Measurements from ENCODE around the gene DCAF17.
"Not testable (repeated sequence)": the region's sequence is repeated elsewhere in the genome, so short reads cannot be mapped to it uniquely, and the experiment has no call there.

The DCAF17 gene

DNA sequence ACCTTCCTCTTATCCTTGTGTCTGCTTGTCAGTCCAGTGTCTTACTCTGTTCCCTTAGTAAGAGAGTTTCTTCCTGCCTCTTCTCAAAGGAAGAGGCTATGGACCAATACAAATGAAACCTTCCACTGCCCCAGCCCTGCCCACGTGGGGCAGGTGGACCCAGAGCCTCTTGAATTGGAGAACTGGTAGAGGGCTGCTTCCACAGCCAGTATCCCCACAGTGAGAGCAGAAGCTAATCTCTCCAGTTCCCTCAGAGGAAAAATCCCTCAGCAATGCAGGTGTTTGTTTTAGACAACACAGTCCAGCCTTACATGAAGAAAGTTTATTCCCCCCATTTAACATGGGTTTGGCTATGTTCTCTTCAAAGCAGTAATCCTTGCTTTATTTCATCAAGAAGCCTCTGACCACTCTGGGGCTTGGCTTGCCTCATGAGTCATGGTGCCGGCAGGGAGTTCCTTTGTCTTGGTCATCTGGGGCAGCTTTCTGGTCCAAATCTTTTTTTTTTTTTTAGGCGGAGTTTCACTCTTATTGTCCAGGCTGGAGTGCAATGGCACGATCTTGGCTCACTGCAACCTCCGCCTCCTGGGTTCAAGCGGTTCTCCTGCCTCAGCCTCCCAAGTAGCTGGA is 81.8 kb downstream of the DCAF17 start:
- DNase-seq = no peak

DNA sequence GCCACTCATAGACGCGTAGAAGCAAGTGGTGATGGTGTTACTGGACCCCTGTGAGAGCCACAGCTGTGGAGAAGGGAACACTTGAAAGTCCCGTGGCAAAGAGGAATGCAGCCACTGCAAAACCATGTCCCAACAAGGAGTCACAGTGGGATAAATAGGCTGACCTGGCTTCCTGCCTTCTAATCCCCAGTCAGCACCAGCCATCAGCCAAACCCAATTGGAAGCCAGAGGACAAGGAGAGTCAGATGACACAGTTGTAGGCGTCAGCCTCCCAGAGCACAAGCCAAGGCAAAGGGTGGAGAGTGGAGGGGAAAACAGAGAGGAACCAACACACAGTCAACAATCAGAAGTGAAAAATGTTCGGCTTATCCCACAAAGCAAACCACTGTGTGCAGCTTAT is 82.8 kb downstream of the DCAF17 start:
- DNase-seq = no peak

DNA sequence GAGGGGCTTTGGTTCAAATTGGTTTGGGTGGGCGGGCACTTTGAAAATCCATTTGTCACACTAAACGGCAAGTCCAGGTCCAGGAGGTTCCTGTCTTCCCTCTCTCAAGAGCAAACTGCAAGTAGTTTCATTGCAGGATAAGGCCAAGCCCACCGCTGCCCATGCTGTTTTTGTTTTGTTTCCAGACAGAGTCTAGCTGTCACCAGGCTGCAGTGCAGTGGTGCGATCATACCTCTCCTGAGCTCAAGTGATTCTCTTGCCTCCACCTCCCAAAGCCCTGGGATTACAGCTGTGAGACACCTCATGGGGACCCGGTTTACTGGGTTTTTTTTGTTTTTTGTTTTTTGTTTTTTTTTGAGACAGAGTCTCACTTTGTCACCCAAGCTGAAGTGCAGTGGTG is 86.4 kb downstream of the DCAF17 start:
- no peak for DNase-seq

DNA sequence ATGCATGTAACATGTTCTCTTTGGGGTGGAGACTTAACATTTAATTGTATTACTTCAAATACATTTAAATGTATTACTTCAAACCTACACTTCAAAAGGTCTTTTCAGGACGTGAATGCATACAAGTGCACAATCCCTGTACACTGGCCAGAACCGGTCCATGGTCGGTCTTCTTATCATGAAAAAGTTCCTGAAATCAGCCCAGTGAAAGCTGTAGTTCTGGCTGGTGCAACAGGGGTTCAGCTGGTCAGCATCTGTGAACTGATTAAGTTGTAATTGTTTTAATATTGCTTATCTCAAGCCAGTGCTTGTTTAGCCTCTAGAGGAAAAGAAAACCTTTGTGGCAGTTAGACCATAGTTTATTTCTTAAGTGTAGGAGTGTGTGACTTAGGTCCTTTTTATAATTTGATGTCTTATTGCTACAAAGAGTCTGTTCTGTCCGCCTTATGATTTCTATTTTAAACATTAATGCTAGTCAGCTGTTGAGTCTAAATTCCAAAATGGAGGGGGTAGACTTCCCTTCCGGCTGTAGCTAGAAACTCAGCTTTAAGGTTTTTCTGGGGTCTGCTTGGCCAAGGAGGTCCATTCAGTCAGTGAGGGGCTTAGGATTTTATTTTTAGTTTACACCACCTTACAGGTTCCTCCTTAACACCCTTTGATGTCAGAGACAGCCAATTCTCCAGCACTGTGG is 87.5 kb downstream of the DCAF17 start:
- DNase-seq = no peak

DNA sequence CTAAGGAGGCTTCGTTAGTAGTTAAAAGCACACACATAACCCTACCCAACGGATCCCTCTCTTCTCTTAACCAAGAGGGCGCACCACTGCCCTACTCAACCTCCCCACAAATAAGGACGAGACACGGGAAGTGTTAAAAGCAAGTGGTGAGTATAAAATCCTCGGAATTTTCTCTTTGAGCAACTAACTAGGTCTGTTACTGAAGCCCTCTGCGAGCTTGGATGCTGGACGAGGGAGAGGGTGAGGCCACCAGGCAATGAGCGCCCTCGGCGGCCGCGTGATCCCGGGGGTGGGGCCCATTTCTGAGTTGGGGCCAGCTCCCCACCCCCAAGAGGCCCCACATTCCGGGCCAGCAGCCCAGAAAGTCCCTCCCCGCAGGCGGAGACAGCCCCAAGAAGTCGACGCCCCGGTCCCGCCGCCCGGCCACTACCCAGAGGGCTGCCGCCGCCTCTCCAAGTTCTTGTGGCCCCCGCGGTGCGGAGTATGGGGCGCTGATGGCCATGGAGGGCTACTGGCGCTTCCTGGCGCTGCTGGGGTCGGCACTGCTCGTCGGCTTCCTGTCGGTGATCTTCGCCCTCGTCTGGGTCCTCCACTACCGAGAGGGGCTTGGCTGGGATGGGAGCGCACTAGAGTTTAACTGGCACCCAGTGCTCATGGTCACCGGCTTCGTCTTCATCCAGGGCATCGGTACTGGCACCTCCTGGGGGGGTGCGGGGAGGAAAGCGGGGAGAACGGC is 88.2 kb downstream of the DCAF17 start, which contains the start of gene CYBRD1:
TSS of gene CYBRD1 (plus strand) at position 423 of the 736 bp plus-strand sequence. CDS start at position 495, 72 bp downstream.
- DNase-seq = no peak

DNA sequence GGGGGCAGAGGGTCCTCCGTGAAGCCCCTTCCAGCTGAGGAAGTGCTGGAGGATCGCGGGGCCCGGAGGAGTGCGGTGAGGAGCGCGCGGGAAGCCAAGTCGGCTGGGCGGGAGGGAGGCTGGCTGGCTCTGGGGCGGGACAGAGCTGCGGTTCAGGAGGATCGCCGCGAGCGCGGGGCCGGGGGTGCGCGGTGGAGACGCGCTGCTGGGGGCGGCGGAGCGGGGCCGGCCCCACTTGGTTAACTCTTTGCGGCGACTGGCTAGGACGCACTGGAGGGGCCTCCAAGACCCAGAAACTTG is 88.7 kb downstream of the DCAF17 start:
- no peak for DNase-seq

DNA sequence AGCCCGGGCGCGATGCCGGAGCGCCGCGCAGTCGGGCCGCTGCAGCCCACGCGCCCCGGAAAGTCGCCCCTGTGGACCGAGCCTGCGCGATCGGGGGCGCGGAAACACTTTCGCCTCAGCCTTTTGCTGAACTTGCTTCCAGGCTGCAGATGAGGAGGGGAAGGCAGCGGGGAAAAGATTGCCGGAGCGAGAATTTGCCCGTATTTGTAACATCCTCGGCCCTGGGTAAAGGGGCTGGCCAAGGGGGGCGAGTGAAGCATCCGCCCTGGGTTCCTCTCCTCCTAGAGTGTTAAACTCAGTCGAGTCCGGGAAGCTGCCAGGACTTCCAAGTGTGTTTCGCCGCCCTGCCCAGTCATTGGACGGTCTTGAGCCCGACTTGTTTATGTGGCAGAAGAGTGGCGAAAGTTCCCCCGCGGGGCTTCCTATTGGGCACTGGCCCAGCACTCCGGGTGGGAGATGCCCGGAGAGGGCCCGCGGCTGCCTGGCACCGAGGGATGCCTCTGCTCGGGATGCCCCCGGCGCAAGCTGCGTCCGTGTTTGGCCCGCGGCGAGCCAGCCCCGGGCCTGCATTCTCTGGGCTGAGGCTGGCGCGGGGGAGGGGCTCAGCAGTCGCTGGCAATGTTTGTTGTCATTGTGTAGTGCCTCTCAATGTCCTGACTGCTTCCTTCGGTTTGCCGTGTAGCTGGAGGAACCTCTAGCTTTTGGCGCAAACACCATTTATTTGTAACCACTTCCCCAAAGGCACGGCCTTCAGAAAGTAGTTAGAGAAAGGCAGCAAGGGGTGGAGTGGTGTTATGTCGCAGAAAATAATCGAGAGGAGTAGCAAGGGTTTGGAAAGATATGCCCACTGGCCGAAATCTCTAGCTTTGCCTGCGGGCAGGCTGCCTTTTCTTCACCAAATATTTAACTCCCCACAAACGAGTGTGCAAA is 89.3 kb downstream of the DCAF17 start:
- DNase-seq = no peak

DNA sequence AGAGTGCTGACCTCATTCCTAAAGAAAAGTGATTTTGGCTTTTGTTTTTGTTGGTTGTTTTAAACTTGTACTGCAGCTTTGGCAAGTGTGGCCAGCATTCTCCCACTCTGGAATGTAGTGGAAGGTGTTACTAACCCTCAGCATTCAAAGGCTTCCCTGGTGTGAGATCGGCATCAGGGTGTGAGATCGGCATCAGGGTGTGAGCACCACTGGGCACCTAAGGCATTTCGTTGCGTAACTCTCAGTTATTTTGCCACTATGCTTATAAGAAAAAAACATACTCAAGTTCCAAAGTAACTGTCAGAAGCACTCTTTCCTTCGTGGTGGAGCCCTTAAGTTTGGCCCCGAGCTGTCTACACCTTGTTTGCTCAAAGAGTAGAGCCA is 90.0 kb downstream of the DCAF17 start:
- no peak for DNase-seq

DNA sequence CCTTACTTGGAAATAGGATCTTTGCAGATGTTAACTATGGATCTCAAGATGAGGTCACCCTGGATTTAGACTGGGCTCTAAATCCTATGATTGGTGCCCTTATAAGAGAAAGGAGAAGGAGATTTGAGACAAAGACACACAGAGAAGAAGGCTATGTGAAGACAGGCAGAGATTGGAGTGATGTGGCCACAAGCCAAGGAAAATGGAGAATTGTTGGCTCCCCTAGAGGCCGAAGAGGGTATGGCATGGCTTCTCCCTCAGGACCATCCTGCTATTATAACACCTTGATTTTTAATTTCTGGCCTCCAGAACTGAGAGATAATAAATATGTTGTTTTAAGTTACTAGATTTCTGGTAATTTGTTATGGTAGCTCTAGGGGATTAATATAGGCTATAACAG is 95.9 kb downstream of the DCAF17 start:
- DNase-seq = no peak

DNA sequence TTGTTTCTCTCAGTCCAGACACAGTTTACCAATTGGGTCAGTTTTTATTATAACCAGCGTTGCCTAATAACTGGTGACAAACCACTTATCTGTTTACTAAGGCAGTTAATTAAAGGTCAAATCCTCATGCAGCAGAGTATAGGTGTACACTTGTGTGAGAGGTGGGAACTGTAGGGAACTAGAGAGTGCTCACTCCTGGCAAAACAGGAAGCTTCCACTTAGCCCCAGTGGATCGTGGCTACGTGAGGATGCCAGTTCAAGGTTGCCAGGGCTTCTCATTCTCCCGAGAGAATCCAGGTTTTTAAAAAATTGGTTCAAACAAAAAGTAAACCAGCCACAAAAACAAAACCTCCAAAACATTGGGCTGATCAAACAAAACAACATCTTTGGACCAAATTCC is 96.4 kb downstream of the DCAF17 start:
- DNase-seq = no peak

DNA sequence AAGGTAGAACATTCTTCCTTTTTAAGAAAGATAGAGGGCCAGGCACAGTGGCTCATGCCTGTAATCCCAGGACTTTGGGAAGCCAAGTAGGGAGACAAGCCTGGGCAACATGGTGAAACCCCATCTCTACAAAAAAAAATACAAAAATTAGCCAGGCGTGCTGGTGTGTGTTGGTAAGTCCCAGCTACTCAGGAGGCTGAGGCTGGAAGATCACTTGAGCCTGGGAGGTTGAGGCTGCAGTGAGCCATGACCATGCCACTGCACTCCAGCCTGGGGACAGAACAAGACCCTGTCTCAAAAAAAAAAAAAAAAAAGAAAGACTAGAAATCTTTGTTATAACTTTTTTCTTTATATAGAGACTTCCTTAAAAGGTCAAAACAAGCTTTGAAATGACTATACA is 96.8 kb downstream of the DCAF17 start:
- DNase-seq = not testable (repeated sequence)

DNA sequence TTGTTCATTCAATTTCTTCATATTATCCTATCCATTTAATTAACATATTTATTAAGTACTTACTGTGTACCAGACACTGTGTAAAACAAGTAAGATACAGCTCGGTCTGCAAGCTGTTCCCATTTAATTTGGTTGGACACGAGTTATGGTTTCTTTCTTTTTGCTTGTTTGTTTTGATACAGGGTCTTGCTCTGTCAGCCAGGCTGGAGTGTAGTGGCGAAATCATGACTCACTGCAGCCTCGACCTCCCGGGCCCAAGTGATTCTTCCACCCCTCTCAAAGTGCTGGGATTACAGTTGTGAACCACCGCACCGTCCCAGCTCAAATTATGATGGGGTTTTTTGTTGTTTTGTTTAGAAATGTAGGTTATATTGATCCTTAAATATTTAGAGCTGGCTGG is 97.3 kb downstream of the DCAF17 start:
- DNase-seq = no peak

DNA sequence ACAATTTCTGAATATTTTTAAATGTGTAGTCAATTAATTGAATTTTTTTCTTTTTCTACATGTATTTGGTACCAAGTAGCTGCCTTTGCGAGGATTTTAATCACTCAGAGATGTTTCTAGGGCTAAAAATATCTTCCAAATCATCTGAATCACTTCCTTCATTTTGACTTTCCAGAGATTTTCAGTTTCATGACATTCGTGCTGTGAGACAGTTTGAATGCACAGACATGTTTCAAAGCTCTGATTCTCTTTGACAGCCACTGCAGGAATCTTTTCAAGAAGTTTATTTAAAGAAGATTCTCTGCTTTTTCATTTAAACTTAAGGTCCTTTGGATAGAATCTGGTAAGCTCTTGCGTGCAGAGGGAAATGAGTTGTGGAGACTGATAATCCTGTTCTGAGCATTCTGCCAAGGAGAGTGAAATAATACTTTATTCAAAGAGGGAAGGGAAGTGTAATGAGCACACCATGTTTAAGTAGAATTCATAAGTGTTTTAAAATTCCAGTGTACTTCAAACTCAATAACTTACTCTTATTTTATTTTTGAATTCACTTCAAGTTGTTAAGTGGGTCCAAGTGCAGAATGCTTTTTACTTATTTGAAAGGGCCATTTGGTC is 97.9 kb downstream of the DCAF17 start:
- no peak for DNase-seq

DNA sequence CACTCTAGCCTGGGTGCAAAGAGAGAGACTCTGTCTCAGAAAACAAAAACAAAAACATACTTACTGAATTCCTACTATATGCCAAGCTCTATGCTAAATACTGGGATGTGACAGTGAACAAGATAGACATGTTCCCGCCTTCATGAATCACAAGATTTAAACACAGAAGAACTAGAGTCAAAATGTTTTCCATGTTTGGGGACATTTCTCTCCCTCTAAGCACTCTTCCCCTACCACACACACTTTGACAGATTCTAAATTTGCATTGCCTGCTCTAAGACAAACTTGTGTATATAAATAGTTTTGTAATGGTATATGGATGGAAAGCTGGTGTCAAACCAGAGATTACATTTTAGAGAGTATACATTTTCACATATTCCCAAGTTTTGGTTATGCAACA is 99.3 kb downstream of the DCAF17 start:
- DNase-seq = no peak

Measured in DMS153 (cell line).